Keratinocyte (primary cell): ENCODE data around the gene DFFB. TPM values are rescaled to one million over a fixed set of nuclear protein-coding genes. Genes with fewer than 3 reads are reported as not detected.
A peak's percentile ranks its signal among the peaks of the same experiment; 100 is the strongest.

ENCODE experiments used
- DNase-seq: peaks from one replicate; pipeline ENCODE4 v3.0.0-alpha.2; 2011; ENCODE audit warnings: low read depth, missing footprints, low spot score
- FAIRE-seq: peaks from 2 replicates; lab custom pipeline; 2011; peaks lifted over from hg19 to GRCh38; lab: Jason Lieb, UNC
- H2AFZ ChIP-seq: 2 replicates; pipeline ENCODE4 v1.6.0; 2012; ENCODE audit warnings: low read length, control low read depth, inconsistent platforms; ENCODE audit not compliant: control insufficient read depth
- H3K27ac ChIP-seq: 2 replicates; pipeline ENCODE4 v1.5.1; 2011; ENCODE audit warnings: low read length; ENCODE audit not compliant: control insufficient read depth, insufficient read depth
- H3K27me3 ChIP-seq: 3 replicates; pipeline ENCODE4 v1.6.0; 2011; ENCODE audit warnings: low read length; ENCODE audit not compliant: control insufficient read depth, insufficient read depth; ENCODE audit errors: extremely low read depth
- H3K36me3 ChIP-seq, 2 experiments: 2 replicates in 1 of 2; 3 replicates in 1 of 2; pipeline ENCODE4 v1.5.1; 2011; ENCODE audit warnings: low read length in 2 of 2, mild to moderate bottlenecking in 1 of 2; ENCODE audit not compliant: control insufficient read depth in 2 of 2, insufficient read depth in 2 of 2; ENCODE audit errors: extremely low read depth in 1 of 2
- H3K4me1 ChIP-seq: 3 replicates; pipeline ENCODE4 v1.5.1; 2011; ENCODE audit warnings: low read length; ENCODE audit not compliant: control insufficient read depth, insufficient read depth; ENCODE audit errors: extremely low read depth
- H3K4me2 ChIP-seq: 3 replicates; pipeline ENCODE4 v1.6.0; 2011; ENCODE audit warnings: low read depth, low read length; ENCODE audit not compliant: control insufficient read depth, insufficient read depth; ENCODE audit errors: extremely low read depth
- H3K4me3 ChIP-seq, 3 experiments: fragments of 200-600 bp in 1 of 3; sonication (generic) in 1 of 3; 2 replicates in 2 of 3; 3 replicates in 1 of 3; pipeline ENCODE4 v1.5.1; 2011 to 2016; ENCODE audit warnings: low read length in 3 of 3, mild to moderate bottlenecking in 3 of 3, control low read depth in 2 of 3, inconsistent platforms in 1 of 3, low read depth in 1 of 3, mixed read lengths in 1 of 3, mixed run types in 1 of 3, moderate library complexity in 1 of 3; ENCODE audit not compliant: control insufficient read depth in 2 of 3, insufficient read depth in 2 of 3; ENCODE audit errors: extremely low read depth in 1 of 3
- H3K79me2 ChIP-seq: 2 replicates; pipeline ENCODE4 v1.6.0; 2012; ENCODE audit warnings: low read length; ENCODE audit not compliant: control insufficient read depth, insufficient read depth
- H3K9ac ChIP-seq: 3 replicates; pipeline ENCODE4 v1.6.0; 2011; ENCODE audit warnings: low read length; ENCODE audit not compliant: control insufficient read depth, insufficient read depth; ENCODE audit errors: extremely low read depth
- H3K9me1 ChIP-seq: 3 replicates; pipeline ENCODE4 v1.6.0; 2011; ENCODE audit warnings: low read length; ENCODE audit not compliant: control insufficient read depth, insufficient read depth; ENCODE audit errors: extremely low read depth
- H3K9me3 ChIP-seq: 2 replicates; pipeline ENCODE4 v1.5.1; 2012; ENCODE audit warnings: low read depth, low read length; ENCODE audit not compliant: control insufficient read depth
- H4K20me1 ChIP-seq: 3 replicates; pipeline ENCODE4 v1.6.0; 2011; ENCODE audit warnings: low read length; ENCODE audit not compliant: control insufficient read depth, insufficient read depth; ENCODE audit errors: extremely low read depth
- CTCF ChIP-seq, 3 experiments: IDR thresholded peaks in 1 of 3; conservative IDR thresholded peaks in 1 of 3; optimal IDR thresholded peaks in 1 of 3; 2 replicates in 2 of 3; 3 replicates in 1 of 3; pipeline versions ENCODE3 to v1.5.1; 2011; ENCODE audit warnings: low read length in 3 of 3, mild to moderate bottlenecking in 3 of 3, moderate library complexity in 2 of 3, control low read depth in 1 of 3, inconsistent platforms in 1 of 3; ENCODE audit not compliant: insufficient read depth in 2 of 3; ENCODE audit errors: extremely low read depth in 1 of 3
- EZH2 ChIP-seq: IDR thresholded peaks from one replicate; pipeline ENCODE4 v1.6.1; 2012; ENCODE audit warnings: inconsistent platforms, mild to moderate bottlenecking, low read length, moderate library complexity
- dilution Hi-C: fragments of 300-500 bp; cut with MboI; formaldehyde crosslinking; loops from one replicate; pipeline ENCODE4 v1.7.0; 2020; ENCODE audit warnings: low sequenced_read_pairs; ENCODE audit not compliant: extremely low pct_ligation_motif_present
- polyA minus RNA-seq, 3 experiments: library from RNA; depleted of rRNA, polyadenylated mRNA; stranded (reverse); fragments of >200 nt; gene quantifications; 1 replicate in 1 of 3; 2 replicates in 1 of 3; 3 replicates in 1 of 3; pipeline ENCODE4 v1.2.3, GENCODE V29; 2011
- polyA plus RNA-seq, 5 experiments: library from polyadenylated mRNA; depleted of rRNA in 3 of 5; stranded (reverse) in 3 of 5; stranded (forward) in 1 of 5; unstranded in 1 of 5; fragments of >200 nt; gene quantifications; 1 replicate in 1 of 5; 2 replicates in 3 of 5; 3 replicates in 1 of 5; pipeline versions ENCODE4 v1.2.1 to v1.2.3, GENCODE V29; 2011 to 2012; ENCODE audit warnings: missing spikeins in 2 of 5, low read depth in 1 of 5, low replicate concordance in 1 of 5

The DFFB gene
- 3.6 to 5.2 TPM (median 4.5 TPM) in 3 replicates for polyA plus RNA-seq
- polyA plus RNA-seq (2011; ENCODE audit: low read depth), result 1.3 TPM
- polyA plus RNA-seq (2011; cell fraction: cytosol; rRNA removed), result 2.3 and 2.5 TPM in 2 replicates
- polyA plus RNA-seq (2011; cell fraction: nucleus; rRNA removed), result 7.3 and 7.5 TPM in 2 replicates
- 1.2 and 3.0 TPM in 2 replicates for polyA plus RNA-seq (2012; ENCODE audit: low replicate concordance)
- polyA minus RNA-seq, result 1.3 to 3.8 TPM (median 1.4 TPM) in 3 replicates
- 2.3 TPM for polyA minus RNA-seq (2011; cell fraction: cytosol; rRNA and poly(A)+ RNA removed)
- polyA minus RNA-seq (2011; cell fraction: nucleus; rRNA and poly(A)+ RNA removed), result 1.3 and 3.1 TPM in 2 replicates

GRCh38 chr1:3856923-3857790 is at the start of gene DFFB, which contains the start of gene CEP104:
TSS of gene DFFB (plus strand) at chr1:3857476. CDS start at chr1:3857604, 128 bp downstream.
TSS of gene CEP104 (minus strand) at chr1:3857211. CDS start at chr1:3852407, 4,804 bp downstream.
- dilution Hi-C loops, result no loop called here
- DNase-seq, result peak; percentile 97
- H2AFZ ChIP-seq, result peak within 1 kb of the TSS; percentile 88
- peak within 1 kb of the TSS; percentile 93 for H3K4me2 ChIP-seq
- TF ChIP-seq EZH2 (no peak), CTCF (optimal IDR thresholded peaks at IDR 0.05 in 1 of 3, IDR thresholded peaks at IDR 0.05 in 1 of 3, conservative IDR thresholded peaks at IDR 0.05 in 1 of 3; ENCODE audit: extremely low read depth in 1 of 3, insufficient read depth in 2 of 3, low read length in 3 of 3) (peak; percentile 42 to 84 (median 57))
- H3K27ac ChIP-seq, result peak within 1 kb of the TSS; percentile 56
- no peaks in the 10 kb centered on the region for H3K9me3 ChIP-seq
- peaks cover 15% of the 10 kb centered on the region for H3K4me1 ChIP-seq
- peaks cover 4% of the 10 kb centered on the region for H3K9me1 ChIP-seq
- peaks cover 0 to 1% of the 10 kb centered on the region in 2 experiments for H3K36me3 ChIP-seq
- peak; percentile 82 for FAIRE-seq
- peak within 1 kb of the TSS; percentile 77 for H3K9ac ChIP-seq
- no peaks in the 10 kb centered on the region for H4K20me1 ChIP-seq
- peaks cover 42% of the 10 kb centered on the region for H3K79me2 ChIP-seq
- H3K4me3 ChIP-seq, result peak within 1 kb of the TSS; percentile 61 to 91 (median 90)
- H3K27me3 ChIP-seq, result no peaks in the 10 kb centered on the region

GRCh38 chr1:3807769-3808168 is 49.5 kb upstream of the DFFB start:
- no peaks in the 10 kb centered on the region for H3K9me3 ChIP-seq
- no peaks in the 10 kb centered on the region for H3K27me3 ChIP-seq
- H3K79me2 ChIP-seq, result no peaks in the 10 kb centered on the region
- dilution Hi-C loops, result no loop called here
- no peak overlapping the region for H3K4me2 ChIP-seq
- no peaks in the 10 kb centered on the region for H4K20me1 ChIP-seq
- H3K36me3 ChIP-seq, result no peaks in the 10 kb centered on the region
- DNase-seq (no peak), FAIRE-seq (no peak)
- H3K4me3 ChIP-seq, result no peak overlapping the region
- no peak for TF ChIP-seq CTCF (optimal IDR thresholded peaks at IDR 0.05 in 1 of 3, IDR thresholded peaks at IDR 0.05 in 1 of 3, conservative IDR thresholded peaks at IDR 0.05 in 1 of 3; ENCODE audit: extremely low read depth in 1 of 3, insufficient read depth in 2 of 3, low read length in 3 of 3)
- no peak for TF ChIP-seq EZH2
- H2AFZ ChIP-seq, result no peak overlapping the region
- H3K9me1 ChIP-seq, result no peaks in the 10 kb centered on the region
- H3K9ac ChIP-seq, result no peak overlapping the region
- no peaks in the 10 kb centered on the region for H3K4me1 ChIP-seq
- H3K27ac ChIP-seq, result no peak overlapping the region
